Dedifferentiated amniotic fluid mesenchymal stem cell (primary cell): Measurements from ENCODE around the gene PADI6.
A peak's percentile ranks its signal among the peaks of the same experiment; 100 is the strongest.
"Not testable (repeated sequence)": the region's sequence is repeated elsewhere in the genome, so short reads cannot be mapped to it uniquely, and the experiment has no call there.

Experiments
- DNase-seq: peaks from one replicate; pipeline ENCODE4 v3.0.0-alpha.2; 2016; ENCODE audit errors: extremely low spot score

PADI6 gene

GRCh38 chr1:17371896-17372295 is at the start of gene PADI6:
TSS of gene PADI6 (plus strand) at chr1:17372196. CDS start at chr1:17372246, 50 bp downstream.
- DNase-seq: no peak

DNA sequence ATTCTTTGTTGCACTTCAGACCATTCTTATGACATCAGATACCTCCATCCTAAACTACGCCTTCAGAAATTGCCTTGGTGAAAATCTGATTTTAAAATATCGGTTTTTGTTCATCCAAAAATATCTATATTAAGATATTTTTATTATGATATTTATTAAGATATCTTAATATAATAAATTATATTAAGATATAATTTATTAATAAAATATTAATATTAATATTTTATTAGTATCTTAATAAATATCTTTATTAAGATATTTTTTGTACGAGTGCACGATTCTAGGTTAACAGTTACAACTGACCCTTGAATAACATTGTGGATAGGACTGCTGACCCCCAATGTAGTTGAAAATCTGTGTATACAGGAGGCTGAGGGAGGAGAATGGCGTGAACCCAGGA is 43.1 kb upstream of the PADI6 start:
- DNase-seq: no peak

GRCh38 chr1:17329610-17330009 is 42.4 kb upstream of the PADI6 start:
- DNase-seq: no peak

DNA sequence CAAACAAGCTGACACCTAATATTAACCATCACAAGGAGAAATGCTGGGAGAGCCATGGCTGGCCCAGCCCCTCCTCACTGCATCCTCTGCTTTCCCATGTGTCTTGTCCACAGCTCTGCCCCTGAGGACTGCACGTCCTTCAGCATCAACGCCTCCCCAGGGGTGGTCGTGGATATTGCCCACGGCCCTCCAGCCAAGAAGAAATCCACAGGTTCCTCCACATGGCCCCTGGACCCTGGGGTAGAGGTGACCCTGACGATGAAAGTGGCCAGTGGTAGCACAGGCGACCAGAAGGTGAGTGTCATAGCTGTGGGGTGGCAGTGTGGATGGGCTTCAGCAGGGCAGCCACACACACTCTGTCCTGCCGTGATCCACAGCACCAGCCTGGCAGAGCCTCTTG is 41.1 kb upstream of the PADI6 start:
- no peak for DNase-seq

- DNase-seq: no peak
These were observed 38.9 kb upstream of the PADI6 start for GRCh38 chr1:17333081-17333480.

- DNase-seq: peak; percentile 44
These were observed 35.9 kb upstream of the PADI6 start for GRCh38 chr1:17335821-17336710.

DNA sequence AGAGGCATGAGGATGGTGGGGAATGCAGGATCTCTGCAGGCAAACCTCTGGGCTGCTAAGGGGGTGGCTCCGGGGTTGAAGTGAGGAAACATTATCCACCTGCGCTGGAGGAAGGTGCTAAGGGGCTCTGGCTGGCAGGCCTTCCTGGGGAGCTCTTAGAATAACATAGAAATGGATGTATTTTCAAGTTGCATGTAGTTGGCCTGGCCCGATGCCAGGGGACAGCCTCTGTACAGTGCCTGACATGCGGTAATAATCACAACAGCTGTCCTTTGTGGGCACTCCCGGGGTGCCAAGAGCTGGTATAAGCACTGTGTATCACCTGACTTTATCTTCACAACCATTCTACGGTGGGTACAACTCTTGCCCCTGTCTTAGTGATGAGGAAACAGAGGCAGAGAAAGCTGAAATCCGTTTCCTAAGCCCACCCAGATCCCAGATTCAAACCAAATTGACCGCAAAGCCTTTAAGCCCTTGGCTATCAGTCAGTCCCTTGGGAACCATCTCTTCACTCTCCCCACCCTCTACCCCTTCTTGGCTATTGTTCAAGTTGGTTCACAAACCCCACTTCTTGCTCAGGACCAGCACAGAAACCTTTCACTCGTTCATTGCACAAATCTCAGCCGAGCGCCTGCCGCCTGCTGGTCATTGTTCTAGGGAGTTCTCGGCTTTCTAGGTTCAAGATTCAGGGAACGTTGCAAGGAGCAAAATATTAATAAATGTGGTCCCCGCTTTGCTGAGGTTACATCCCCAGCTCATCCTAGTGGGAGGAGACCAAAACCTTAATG is 33.1 kb upstream of the PADI6 start:
- no peak for DNase-seq

- no peak for DNase-seq
These were observed 32.5 kb upstream of the PADI6 start for GRCh38 chr1:17339521-17339920.

DNA sequence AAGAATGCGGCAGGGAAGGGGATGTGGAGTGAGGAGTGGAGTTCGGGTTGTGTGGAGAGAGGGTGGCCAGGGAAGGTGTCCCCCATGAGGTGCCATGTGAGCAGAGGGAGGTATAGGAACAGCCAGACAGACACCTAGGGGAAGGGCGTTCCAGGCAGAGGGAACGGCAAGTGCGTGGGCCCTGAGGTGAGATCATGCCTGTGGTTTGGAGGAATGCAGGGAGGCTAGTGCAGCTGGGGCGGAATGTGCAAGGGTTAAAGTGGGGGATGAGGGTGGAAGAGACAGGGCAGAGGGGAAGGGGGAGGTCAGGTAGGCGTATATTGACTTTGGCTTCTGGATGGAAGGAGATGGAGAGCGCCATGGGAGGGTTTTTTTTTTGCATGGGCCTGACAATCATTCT is 31.6 kb upstream of the PADI6 start:
- no peak for DNase-seq

DNA sequence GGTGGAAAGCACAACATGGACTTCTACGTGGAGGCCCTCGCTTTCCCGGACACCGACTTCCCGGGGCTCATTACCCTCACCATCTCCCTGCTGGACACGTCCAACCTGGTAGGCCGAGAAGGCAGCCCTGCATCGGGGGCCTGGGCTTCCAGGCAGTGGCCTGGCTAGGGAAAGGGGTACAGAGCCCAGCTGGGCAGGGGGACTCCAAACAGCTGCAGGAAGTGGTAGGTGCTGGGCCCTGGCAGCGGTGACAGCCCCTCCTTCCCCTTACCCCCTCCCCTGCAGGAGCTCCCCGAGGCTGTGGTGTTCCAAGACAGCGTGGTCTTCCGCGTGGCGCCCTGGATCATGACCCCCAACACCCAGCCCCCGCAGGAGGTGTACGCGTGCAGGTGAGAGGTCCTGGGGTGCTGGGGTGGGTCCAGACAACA is 30.0 kb upstream of the PADI6 start:
- DNase-seq: no peak

DNA sequence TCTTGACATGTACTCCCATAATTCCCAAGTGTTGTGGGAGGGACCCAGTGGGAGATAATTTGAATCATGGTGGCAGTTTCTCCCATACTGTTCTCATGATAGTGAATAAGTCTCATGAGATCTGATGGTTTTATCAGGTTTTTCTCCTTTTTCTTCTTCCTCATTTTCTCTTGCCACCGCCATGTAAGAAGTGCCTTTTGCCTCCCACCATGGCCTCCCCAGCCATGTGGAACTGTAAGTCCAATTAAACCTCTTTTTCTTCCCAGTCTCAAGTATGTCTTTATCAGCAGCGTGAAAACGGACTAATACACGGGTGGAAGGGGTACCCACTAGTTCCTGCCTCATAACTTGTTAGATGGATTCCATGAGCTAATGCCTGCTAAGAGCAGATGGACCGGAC is 26.5 kb upstream of the PADI6 start:
- not testable (repeated sequence) for DNase-seq

DNA sequence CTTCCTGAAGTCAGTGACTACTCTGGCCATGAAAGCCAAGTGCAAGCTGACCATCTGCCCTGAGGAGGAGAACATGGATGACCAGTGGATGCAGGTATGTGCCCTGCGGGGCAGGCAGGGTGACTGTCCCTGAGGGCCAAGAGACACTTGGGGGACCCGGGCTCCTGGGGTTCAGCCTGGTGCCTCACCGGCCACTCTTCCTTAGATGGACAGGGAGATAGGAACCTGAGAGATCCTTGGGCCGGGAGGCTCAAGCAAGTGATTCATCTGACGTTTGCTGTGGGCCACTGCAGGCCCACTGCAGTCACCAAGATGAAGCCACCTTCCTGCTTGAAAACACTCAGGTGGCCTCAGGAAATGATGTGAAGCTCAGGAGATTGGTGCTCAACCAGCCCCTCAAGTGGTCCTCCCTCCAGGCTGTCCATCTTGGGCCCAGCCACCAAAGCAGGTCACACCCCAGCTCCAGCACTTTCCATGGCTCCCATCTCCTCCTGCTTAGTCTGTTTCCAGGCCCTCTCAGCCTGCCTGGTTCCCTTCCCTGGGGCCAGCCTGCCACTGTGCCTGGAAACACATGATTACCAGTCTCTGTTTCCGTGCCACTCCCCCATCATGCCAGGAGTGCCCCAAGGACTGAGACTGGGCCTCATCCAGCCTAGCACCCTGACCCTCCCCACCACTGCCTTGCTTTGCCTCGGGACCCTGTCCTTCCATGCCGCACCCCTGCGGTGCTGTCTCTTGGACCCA is 25.8 kb upstream of the PADI6 start:
- no peak for DNase-seq

GRCh38 chr1:17347769-17348592 is 24.0 kb upstream of the PADI6 start:
- DNase-seq: no peak

DNA sequence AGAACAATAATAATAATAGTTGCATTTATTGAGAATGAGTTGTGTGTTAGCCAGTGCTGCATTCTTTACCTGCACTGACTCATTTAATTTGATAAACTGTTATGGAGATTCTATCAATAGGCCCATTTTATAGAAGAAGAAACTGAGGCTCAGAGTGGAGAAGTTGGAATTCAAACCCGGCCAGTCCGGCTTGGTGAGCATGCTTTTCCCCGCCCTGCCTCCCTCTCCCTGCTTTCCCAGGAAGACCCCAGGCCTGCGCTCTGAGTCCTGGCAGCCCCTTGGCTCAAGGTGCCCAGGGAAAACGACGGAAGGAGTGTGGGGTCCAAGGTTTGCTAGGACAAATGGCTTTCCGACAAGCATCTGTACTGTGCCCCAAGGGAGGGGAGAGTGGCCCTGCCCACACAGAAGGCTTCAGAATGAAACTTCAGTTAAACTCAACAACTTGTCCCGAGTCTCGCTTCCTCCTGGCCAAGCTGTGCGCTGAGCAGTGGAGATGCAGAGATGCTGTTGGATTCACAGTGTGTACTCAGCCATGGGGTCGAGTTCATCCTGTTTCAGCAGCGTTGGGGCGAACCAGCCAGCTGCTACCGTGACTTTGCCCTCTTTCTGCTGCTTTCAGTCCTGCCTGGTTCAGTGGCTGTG is 23.3 kb upstream of the PADI6 start:
- DNase-seq: no peak

DNA sequence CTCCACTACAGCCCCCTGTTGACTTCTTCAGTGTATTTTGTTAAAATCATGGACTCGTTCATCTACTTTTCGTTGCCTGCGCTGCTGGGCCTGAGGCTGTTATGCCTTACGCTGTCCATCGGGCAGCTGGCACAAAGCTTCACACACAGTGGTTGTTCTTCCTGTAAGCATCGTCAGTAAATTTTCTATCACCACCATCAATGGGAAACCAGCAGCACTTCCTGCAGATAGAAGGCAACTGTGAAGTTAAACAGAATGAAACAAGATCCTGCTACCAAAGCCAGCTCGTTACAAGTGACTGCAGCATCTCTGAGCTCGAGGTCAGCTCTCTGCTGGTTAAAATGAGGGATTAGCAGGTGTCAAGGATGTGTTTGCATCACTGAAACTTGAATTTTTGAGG is 21.9 kb upstream of the PADI6 start:
- no peak for DNase-seq

DNA sequence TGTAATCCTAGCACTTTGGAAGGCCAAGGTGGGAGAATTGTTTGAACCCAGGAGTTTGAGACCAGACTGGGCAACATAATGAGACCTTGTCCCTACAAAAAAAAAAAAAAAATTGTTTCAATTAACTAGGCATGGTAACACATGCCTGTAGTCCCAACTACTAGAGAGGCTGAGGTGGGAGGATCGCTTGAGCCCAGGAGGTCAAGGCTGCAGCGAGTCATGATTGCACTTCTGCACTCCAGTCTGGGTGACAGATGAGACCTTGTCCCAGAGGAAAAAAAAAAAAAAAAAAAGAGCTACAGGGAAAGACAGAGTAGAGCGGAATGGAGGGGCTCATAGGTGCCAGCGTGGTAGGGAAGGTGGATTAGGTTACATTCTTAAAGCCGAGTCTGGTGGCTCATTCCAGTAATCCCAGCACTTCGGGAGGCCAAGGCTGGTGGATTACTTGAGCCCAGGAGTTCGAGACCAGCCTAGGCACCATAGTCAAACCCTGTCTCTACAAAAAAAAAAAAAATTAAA is 21.0 kb upstream of the PADI6 start:
- DNase-seq: no peak

GRCh38 chr1:17351598-17352324 is 20.2 kb upstream of the PADI6 start:
- DNase-seq: no peak

- DNase-seq: no peak
These were observed 19.5 kb upstream of the PADI6 start for GRCh38 chr1:17352419-17352909.

DNA sequence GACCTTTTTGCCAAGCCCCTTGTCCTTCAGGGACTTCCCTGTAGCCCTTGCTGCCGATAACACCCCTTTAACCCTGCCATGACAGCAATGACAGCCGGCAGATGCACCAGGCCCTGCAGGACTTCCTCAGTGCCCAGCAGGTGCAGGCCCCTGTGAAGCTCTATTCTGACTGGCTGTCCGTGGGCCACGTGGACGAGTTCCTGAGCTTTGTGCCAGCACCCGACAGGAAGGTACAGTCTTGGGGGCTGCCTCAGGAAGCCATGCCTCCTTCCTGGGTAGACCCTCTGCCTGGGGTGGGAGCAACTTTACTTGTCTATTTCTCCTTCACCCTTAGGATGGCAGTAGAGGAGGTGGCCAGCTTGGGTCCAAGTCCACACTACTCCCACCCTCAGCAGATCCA is 16.1 kb upstream of the PADI6 start:
- DNase-seq: no peak
